Measurements from ENCODE around the gene WDR33. TPM values are rescaled to one million over a fixed set of nuclear protein-coding genes. Genes with fewer than 3 reads are reported as not detected.

The WDR33 gene
- total and polyA plus RNA-seq, 2 of the 4 experiments (the other 2 are of a cell fraction), result 19.6 to 41.2 TPM

GRCh38 chr2:127670055-127670956 lies 140.7 kb downstream of the WDR33 start (continued):
- TF ChIP-seq RAD21 (IDR thresholded peaks at IDR 0.05; ENCODE audit: low read length), result no peak

GRCh38 chr2:127669056-127669455 lies 141.9 kb downstream of the WDR33 start:
- CTCF ChIA-PET, result no interaction called here
- DNase-seq, result no peak

More at GRCh38 chr2:127669056-127669455, 141.9 kb downstream of the WDR33 start:
- intact Hi-C loops (cut with micrococcal nuclease) (no loop called here), dilution Hi-C loops (cut with HindIII; ENCODE audit: low sequenced_read_pairs, unreplicated experiment) (no loop called here), in situ Hi-C loops (cut with MboI; ENCODE audit: low sequenced_read_pairs) (no loop called here)
- no peaks in the 10 kb centered on the region for H3K27me3 ChIP-seq (ENCODE audit: control insufficient read depth, insufficient read depth, low read length)
- H3K4me1 ChIP-seq (ENCODE audit: control insufficient read depth, insufficient read depth, low read length), result peaks cover 5% of the 10 kb centered on the region; the same call in 1 of the 2 replicates
- no CpG with 5 or more reads among the region's 7 CpGs for WGBS, 2 experiments (ENCODE audit: extremely low coverage in 2 of 2, insufficient read length in 1 of 2)
- no peak overlapping the region for H4K8ac ChIP-seq (ENCODE audit: low read depth in 2 of 2, low read length in 2 of 2)
- H3K56ac ChIP-seq (ENCODE audit: extremely low read depth, insufficient read depth, low read length), result no peak overlapping the region
- H3K4me2 ChIP-seq (ENCODE audit: low read depth, low read length), result no peak overlapping the region
- no peak overlapping the region for H2AK9ac ChIP-seq (replicated peaks; ENCODE audit: low read depth, low read length, poor library complexity)
- no peak overlapping the region for H3K4me3 ChIP-seq (ENCODE audit: insufficient read depth, low read depth, low read length)
- no TSS peak for BruUV-seq (replicated peaks)
- peaks cover 67% of the 10 kb centered on the region for H4K20me1 ChIP-seq (ENCODE audit: insufficient read depth, low read length)
- H4K91ac ChIP-seq (ENCODE audit: insufficient read depth, low read depth, low read length), result no peak overlapping the region
- H2AK5ac ChIP-seq (ENCODE audit: low read depth, low read length), result no peak overlapping the region
- no peak overlapping the region for H3K9ac ChIP-seq (ENCODE audit: low read depth, low read length)
- no peak overlapping the region for H3K4ac ChIP-seq (ENCODE audit: low read depth, low read length)
- H2AFZ ChIP-seq (replicated peaks; ENCODE audit: low read length, poor library complexity), result no peak overlapping the region
- peaks cover 1% of the 10 kb centered on the region; the same call in 1 of the 2 replicates for H3K36me3 ChIP-seq (ENCODE audit: control insufficient read depth, insufficient read depth, low read length)
- H2BK120ac ChIP-seq (ENCODE audit: low read depth, low read length), result no peak overlapping the region
- TF ChIP-seq ELK1 (IDR thresholded peaks at IDR 0.05; ENCODE audit: borderline replicate concordance, low read depth, low read length), result no peak
- no peak for TF ChIP-seq SMC3 (IDR thresholded peaks at IDR 0.05; ENCODE audit: low read depth, low read length)
- no peak for TF ChIP-seq MAZ (IDR thresholded peaks at IDR 0.05; ENCODE audit: borderline replicate concordance, low read depth, low read length)
- peak; percentile 45; the same call in 1 of the 2 replicates for TF ChIP-seq CEBPB (IDR thresholded peaks at IDR 0.05; ENCODE audit: low read depth, low read length)
- TF ChIP-seq POLR2A (IDR thresholded peaks at IDR 0.05; ENCODE audit: low read depth, low read length), result no peak
- no peak overlapping the region for H3K14ac ChIP-seq (replicated peaks; ENCODE audit: low read depth, low read length)
- H3K23ac ChIP-seq (ENCODE audit: low read depth, low read length), result no peak overlapping the region
- no peak for ATAC-seq (ENCODE audit: low read depth)
- no peak overlapping the region for H2BK5ac ChIP-seq (ENCODE audit: low read depth, low read length, poor library complexity, severe bottlenecking)
- H2BK20ac ChIP-seq (ENCODE audit: low read depth, low read length), result no peak overlapping the region
- no peaks in the 10 kb centered on the region for H3K9me3 ChIP-seq (ENCODE audit: control insufficient read depth, insufficient read depth, low read length)
- no peak overlapping the region for H4K5ac ChIP-seq (ENCODE audit: low read depth, low read length)
- POLR2A ChIA-PET (ENCODE audit: unreplicated experiment), result no interaction called here
- H3K79me1 ChIP-seq (ENCODE audit: low read depth in 1 of 2, low read length in 2 of 2), result peaks cover 10 to 64% of the 10 kb centered on the region in 2 experiments
- no peak overlapping the region for H3K27ac ChIP-seq (ENCODE audit: insufficient read depth, low read length)
- H3K9me1 ChIP-seq (ENCODE audit: insufficient read depth, low read length), result peaks cover 18% of the 10 kb centered on the region
- no peak overlapping the region for H3K18ac ChIP-seq (ENCODE audit: low read depth, low read length)
- H2BK15ac ChIP-seq (ENCODE audit: low read depth, low read length), result no peak overlapping the region
